ENCODE results near the gene EYA3. TPM values are rescaled to one million over a fixed set of nuclear protein-coding genes. Genes with fewer than 3 reads are reported as not detected.

Gene EYA3
- total RNA-seq, 1 donor from 2014 or later: 25.3 TPM

DNA sequence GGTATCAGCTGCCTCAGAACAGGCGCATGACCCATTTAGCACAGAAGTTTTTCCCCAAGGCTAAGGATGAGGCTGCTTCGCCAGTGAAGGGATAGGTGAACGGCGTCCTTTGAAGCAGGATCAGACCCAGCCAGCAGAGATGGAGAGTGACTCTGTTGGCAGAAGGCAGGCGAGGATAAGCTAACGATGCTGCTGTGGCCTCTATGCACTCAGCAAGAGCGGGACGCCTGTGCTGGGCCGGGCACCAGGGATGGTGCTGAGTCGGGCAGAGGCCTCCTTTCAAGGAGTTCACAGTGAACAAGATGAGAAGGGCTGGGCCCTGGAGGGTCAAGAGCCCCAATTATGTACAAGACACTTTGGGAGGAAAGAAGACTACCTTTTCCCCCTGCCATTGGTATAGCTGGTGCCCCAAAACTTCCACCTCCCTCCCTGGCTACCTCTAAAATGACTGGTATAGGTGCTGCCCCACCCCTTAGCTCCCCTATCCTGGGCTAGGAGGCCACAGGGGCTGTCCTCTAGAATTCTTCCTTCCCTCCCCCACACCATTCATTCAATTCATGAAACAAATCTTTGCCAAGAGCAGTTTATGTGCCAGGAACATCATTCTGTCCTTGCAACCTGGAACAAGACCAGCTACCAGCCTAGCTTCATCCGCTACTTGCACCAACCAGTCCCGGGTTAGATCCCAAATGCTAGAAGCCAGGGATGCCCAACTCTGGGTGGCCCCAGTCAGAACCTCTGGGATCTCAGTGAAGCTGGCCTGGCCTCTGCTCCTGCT is 121.1 kb downstream of the EYA3 start:
- Mint-ChIP-seq H3K4me1 (ENCODE audit: low read depth, unreplicated experiment) (peaks cover 54% of the 10 kb centered on the region), H3K27me3 (ENCODE audit: unreplicated experiment) (peaks cover 3% of the 10 kb centered on the region), H3K27ac (ENCODE audit: unreplicated experiment) (no peak overlapping the region), H3K36me3 (ENCODE audit: unreplicated experiment) (no peaks in the 10 kb centered on the region), H3K4me3 (ENCODE audit: unreplicated experiment) (peak overlapping the region; percentile 6), H3K9me3 (ENCODE audit: unreplicated experiment) (peaks cover 3% of the 10 kb centered on the region)
- no peak for DNase-seq
- TF ChIP-seq, protein P1, sequence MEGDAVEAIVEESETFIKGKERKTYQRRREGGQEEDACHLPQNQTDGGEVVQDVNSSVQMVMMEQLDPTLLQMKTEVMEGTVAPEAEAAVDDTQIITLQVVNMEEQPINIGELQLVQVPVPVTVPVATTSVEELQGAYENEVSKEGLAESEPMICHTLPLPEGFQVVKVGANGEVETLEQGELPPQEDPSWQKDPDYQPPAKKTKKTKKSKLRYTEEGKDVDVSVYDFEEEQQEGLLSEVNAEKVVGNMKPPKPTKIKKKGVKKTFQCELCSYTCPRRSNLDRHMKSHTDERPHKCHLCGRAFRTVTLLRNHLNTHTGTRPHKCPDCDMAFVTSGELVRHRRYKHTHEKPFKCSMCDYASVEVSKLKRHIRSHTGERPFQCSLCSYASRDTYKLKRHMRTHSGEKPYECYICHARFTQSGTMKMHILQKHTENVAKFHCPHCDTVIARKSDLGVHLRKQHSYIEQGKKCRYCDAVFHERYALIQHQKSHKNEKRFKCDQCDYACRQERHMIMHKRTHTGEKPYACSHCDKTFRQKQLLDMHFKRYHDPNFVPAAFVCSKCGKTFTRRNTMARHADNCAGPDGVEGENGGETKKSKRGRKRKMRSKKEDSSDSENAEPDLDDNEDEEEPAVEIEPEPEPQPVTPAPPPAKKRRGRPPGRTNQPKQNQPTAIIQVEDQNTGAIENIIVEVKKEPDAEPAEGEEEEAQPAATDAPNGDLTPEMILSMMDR (IDR thresholded peaks at IDR 0.05; ENCODE audit: partially characterized antibody, unreplicated experiment): no peak

DNA sequence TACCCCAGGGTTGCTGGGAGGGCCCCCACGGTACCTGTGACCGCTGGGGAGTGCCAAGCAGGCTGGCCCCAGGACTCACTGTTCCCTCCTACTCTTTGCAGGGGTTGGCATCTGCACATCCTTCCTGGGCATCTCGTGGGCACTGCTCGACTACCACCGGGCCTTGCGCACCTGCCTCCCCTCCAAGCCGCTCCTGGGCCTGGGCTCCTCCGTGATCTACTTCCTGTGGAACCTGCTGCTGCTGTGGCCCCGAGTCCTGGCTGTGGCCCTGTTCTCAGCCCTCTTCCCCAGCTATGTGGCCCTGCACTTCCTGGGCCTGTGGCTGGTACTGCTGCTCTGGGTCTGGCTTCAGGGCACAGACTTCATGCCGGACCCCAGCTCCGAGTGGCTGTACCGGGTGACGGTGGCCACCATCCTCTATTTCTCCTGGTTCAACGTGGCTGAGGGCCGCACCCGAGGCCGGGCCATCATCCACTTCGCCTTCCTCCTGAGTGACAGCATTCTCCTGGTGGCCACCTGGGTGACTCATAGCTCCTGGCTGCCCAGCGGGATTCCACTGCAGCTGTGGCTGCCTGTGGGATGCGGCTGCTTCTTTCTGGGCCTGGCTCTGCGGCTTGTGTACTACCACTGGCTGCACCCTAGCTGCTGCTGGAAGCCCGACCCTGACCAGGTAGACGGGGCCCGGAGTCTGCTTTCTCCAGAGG is 121.9 kb downstream of the EYA3 start:
- no peak overlapping the region for H3K27ac Mint-ChIP-seq (ENCODE audit: unreplicated experiment)
- DNase-seq: no peak
- peak overlapping the region; percentile 50 for H3K4me3 Mint-ChIP-seq (ENCODE audit: unreplicated experiment)
- TF ChIP-seq, protein P1 (IDR thresholded peaks at IDR 0.05; ENCODE audit: partially characterized antibody, unreplicated experiment): no peak
- H3K9me3 Mint-ChIP-seq (ENCODE audit: unreplicated experiment): peaks cover 6% of the 10 kb centered on the region
- H3K27me3 Mint-ChIP-seq (ENCODE audit: unreplicated experiment): peaks cover 3% of the 10 kb centered on the region
- no peaks in the 10 kb centered on the region for H3K36me3 Mint-ChIP-seq (ENCODE audit: unreplicated experiment)
- H3K4me1 Mint-ChIP-seq (ENCODE audit: low read depth, unreplicated experiment): peaks cover 46% of the 10 kb centered on the region

DNA sequence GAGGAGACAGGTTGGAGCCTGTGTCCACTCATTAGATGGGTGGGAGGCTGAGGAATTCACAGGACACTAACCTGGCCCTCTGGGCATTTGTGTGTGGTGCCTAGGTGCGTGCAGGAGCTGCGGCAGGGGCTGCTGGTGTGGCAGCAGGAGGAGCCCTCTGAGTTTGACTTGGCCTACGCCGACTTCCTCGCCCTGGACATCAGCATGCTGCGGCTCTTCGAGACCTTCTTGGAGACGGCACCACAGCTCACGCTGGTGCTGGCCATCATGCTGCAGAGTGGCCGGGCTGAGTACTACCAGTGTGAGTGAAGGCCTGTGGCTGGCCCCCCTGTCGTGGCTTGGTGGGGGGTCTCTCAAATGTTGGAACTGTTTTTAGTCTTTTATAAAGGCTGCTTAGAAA is 125.0 kb downstream of the EYA3 start:
- H3K27ac Mint-ChIP-seq (ENCODE audit: unreplicated experiment): no peak overlapping the region
- peaks cover 4% of the 10 kb centered on the region for H3K9me3 Mint-ChIP-seq (ENCODE audit: unreplicated experiment)
- DNase-seq: no peak
- no peaks in the 10 kb centered on the region for H3K36me3 Mint-ChIP-seq (ENCODE audit: unreplicated experiment)
- TF ChIP-seq, protein P1 (IDR thresholded peaks at IDR 0.05; ENCODE audit: partially characterized antibody, unreplicated experiment): no peak
- peaks cover 28% of the 10 kb centered on the region for H3K4me1 Mint-ChIP-seq (ENCODE audit: low read depth, unreplicated experiment)
- H3K27me3 Mint-ChIP-seq (ENCODE audit: unreplicated experiment): peaks cover under 1% of the 10 kb centered on the region
- no peak overlapping the region for H3K4me3 Mint-ChIP-seq (ENCODE audit: unreplicated experiment)

DNA sequence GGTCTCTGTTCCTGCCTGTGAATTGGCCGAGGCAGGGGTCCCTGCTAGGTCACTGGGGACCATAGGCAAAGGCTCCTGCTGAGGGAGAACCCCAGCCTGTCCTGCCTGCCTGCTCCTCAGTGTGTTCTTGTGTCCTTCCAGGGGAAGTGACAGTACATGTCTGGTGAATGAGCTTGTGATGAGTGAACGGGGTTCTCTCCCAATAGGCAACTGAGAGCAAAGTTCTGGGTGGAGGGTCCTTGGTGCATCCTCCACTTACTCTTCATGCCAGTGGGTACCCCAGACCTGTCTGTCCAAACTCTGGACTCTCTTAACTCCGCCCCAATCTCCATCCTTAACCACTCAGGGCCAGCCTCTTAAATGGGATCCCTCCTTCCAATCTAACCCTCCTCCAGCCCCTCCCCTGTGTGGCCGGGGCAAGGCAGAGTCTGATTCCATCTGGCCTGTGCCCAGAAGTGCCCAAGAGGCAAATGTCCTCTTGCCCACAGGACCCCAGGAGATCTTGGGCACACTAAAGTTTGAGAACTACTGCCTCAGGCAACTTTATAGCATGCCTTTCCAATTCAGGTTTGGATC is 126.7 kb downstream of the EYA3 start:
- Mint-ChIP-seq H3K27ac (ENCODE audit: unreplicated experiment) (peak overlapping the region; percentile 55), H3K36me3 (ENCODE audit: unreplicated experiment) (no peaks in the 10 kb centered on the region), H3K27me3 (ENCODE audit: unreplicated experiment) (peaks cover 2% of the 10 kb centered on the region), H3K9me3 (ENCODE audit: unreplicated experiment) (peaks cover 4% of the 10 kb centered on the region), H3K4me3 (ENCODE audit: unreplicated experiment) (peak overlapping the region; percentile 67), H3K4me1 (ENCODE audit: low read depth, unreplicated experiment) (peaks cover 17% of the 10 kb centered on the region)
- DNase-seq: no peak
- TF ChIP-seq, protein P1 (IDR thresholded peaks at IDR 0.05; ENCODE audit: partially characterized antibody, unreplicated experiment): no peak

All from glutamatergic neuron (in vitro differentiated cells).